D721Med (cell line): ENCODE measurements around the gene JAKMIP1.

Source experiments
- DNase-seq: peaks from one replicate; pipeline ENCODE4 v3.0.0; 2011; ENCODE audit warnings: low spot score; ENCODE audit not compliant: insufficient read length
- FAIRE-seq: peaks from 2 replicates; lab custom pipeline; 2011; peaks lifted over from hg19 to GRCh38; lab: Jason Lieb, UNC
- TF ChIP-seq, protein P1 (sequence below): IDR thresholded peaks from 2 replicates; pipeline ENCODE4 v1.5.1; 2012; ENCODE audit warnings: mild to moderate bottlenecking, control low read depth; ENCODE audit not compliant: insufficient read depth; ENCODE audit errors: missing control alignments

Gene JAKMIP1

DNA sequence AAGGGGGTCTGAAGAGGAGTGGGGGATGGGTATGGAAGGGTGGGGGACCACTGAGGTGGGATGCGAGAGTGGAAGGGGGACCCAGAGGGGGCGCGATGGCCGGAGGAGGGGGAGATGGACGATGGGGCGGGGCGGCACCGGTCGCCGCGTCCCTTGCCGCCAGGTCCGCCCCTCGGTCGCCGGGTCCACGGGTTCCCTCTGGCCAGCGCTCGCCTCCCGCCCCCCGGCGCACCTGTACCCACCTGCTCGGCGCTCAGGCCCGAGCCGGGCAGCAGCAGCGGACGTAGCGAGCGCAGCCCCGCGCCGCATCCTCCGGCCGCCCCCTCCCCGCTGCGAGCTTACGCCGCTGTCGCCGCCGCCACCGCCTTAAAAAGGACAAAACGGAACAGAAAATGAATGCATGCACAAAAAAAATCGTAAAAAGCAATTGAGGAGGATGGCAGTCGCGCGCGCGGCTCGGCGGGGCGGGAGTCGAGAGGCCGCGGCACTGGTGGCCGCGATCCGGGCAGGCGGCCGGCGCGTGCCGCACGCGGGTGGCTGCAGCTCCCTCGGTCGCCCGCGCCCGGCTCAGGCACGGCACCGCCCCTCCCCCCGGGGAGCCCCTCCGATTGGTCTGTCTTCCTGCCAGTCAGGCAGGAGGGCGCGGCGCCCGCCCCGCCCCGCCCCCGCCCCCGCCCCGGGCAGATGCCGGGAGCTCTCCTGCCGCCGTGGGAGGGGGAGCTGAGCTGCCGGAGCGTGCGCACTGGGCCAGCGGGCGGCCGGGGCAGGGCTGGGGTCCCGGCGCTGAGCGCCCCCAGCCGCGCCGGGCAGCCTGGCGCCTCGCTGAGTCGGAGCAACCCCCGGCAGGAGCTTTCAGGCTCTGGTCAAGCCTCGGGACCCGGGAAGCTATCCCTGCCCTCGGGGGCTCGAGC is at the start of gene JAKMIP1:
Gene JAKMIP1, minus strand, starts transcription at position 539 of the 911 bp plus-strand sequence. CDS start 87,699 bp downstream, outside the sequence.
- peak; percentile 93 for DNase-seq
- no peak for FAIRE-seq
- TF ChIP-seq, protein P1, sequence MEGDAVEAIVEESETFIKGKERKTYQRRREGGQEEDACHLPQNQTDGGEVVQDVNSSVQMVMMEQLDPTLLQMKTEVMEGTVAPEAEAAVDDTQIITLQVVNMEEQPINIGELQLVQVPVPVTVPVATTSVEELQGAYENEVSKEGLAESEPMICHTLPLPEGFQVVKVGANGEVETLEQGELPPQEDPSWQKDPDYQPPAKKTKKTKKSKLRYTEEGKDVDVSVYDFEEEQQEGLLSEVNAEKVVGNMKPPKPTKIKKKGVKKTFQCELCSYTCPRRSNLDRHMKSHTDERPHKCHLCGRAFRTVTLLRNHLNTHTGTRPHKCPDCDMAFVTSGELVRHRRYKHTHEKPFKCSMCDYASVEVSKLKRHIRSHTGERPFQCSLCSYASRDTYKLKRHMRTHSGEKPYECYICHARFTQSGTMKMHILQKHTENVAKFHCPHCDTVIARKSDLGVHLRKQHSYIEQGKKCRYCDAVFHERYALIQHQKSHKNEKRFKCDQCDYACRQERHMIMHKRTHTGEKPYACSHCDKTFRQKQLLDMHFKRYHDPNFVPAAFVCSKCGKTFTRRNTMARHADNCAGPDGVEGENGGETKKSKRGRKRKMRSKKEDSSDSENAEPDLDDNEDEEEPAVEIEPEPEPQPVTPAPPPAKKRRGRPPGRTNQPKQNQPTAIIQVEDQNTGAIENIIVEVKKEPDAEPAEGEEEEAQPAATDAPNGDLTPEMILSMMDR = no peak

DNA sequence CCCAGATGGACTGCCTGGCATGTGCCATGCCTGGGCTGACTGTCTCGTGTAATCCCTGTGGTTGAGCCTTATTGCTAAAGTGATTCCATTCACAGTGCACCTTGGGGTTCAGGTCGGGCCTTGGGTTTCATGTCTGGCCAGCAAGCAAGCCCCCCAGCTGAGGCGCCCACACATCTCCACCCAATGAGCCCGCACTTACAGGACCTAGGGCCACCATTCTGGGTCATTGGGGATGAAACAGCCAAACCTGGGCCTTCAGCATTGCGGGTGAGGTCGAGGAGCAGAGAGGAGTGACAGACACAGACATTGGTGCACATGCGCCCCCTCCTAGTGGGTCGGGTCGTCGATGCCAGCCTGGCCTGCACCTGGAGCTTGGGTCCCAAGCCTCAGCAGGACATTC is 48.0 kb upstream of the JAKMIP1 start:
- DNase-seq (no peak), FAIRE-seq (no peak)
- TF ChIP-seq, protein P1 = no peak

DNA sequence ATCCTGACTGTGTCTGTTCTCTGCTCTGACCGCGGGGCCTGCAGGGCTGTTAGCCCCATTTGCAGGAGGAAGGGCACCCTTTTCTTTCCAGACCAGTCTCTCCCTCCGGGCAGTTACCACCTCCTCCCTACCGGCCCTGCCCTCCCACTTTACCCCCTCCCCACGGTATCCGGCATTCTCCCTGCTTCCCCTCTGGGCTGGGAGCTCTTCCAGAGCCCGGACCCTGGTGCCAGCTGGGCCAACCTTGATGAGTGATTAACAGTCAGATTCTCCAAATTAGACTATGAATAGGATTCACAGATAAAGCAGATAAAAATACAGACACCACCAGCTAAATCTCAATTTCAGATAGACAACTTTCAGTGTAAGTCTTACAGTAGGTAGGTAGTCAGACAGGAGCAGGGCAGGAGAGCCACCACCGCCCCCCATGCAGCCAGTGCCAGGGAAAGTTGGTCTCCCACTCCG is 45.9 kb upstream of the JAKMIP1 start:
- FAIRE-seq (no peak), DNase-seq (no peak)
- TF ChIP-seq, protein P1 = no peak

DNA sequence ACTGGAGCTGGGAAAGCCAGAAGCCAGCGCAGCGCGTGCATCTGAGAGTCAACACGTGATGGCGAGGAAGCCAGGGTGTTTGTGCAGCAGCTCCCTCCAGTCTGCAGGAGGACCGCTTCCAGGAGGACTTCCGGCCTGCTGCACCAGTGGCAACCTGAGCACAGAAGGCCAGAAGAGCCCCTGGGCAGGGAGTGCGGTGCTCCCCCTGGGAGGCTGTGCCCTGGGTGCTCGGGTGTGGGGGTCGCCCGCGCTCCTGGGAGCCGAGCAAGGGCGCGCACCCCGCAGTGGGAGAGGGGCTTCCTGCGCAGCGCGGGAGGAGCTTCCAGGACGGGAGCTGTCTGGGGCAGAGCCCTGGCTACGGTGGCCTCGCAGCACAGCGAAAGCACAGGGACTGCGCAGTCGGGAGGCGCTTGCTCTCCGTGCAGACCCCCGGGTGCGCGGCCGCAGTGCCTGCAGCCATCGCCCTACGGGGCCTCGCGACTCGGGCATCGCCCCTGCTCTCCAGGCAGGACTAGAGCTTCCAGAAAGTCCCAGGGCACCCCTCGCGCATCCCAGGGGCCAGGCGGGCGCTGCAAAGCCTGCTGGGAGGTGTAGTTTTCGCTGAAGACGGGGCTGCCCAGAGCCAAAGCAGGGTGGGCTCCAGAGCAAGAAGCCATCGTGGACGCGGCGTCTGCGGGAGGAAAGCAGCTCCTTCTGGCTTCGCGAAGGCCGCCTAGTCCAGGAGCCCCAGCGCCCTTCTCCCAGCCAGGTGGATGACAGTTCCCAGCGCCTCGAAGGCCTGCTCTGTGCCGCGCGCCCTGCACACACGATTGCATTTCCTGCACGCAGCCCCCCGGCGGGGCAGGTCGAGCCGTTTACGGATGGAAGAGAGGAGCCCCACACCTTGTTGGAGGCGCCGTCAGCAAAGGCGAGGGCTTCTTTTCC is 45.2 kb upstream of the JAKMIP1 start:
- FAIRE-seq (no peak), DNase-seq (no peak)
- TF ChIP-seq, protein P1 = no peak

DNA sequence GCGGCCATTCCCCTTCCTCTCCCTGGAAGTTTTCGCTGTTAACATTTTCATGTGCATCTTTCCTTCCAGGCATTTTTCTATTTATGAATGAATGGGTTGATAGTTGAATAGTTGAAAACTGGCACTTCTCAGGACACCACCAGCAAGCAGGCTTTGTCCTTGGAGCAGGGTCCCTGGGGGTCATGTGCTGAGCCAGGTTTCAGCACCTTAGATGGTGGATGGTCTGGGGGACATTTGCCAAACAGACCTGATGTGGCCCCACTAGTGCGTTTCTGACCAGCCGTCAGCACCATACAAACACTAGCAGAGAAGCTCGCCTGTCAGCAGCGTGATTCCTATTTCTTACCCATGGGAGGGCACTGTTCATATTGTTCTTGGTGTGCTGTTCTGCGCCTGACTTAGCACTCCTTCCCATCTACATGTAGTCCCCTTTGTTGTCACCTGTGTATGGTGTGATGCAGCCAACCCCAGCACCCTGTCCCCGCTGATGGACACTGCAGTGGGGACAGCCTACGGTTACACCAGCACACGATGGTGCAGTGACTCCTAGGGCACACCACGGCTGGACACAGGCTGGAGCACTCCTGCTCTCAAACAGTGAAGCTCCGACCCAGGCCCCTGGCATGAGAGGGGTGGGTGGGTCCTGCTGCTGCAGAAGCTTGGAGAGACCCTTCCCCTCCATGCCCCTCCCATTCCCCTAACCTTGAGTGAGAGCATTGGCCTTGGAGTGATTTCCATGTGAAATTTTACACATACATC is 42.1 kb upstream of the JAKMIP1 start:
- DNase-seq (no peak), FAIRE-seq (no peak)
- TF ChIP-seq, protein P1 = no peak

DNA sequence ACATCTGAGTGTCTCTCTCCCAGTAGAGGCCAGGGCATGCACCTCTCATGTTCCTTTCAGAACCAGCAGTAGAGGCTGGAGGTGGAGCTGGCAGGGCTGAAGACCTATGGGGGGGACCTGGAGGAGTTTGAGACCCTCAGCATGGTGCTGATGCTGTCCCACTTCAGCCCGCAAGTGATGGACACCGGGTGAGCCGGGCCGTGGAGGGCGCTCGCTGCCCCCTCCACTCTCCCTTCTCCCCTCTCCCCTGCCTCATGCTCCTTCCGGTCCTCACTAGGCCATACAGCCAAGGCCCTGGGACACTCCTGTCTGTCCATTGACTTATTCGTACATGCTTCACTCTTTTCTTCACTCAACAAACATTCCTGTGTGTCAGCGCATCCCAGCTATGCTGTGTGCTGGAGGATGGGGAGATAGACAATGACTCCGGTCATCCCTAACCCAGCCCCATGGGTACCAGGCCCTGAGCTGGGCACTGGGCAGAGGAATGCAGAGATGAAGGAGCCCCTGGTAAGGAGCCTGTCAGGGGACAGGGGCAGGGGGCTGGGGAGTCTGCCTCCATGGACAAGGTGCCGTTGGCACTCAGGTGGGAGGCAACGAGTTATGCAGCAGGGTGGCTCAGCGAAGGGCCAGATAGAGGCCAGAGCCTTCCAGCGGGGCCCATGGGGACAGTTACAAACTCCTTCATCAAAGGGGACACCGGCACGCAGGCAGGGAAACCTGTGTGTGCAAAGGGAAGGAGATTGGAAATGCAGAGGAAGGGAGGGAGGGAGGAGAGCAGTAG is 40.9 kb upstream of the JAKMIP1 start:
- no peak for FAIRE-seq
- DNase-seq = no peak
- TF ChIP-seq, protein P1 = no peak
